Muscle layer of colon (tissue), 2 donors: ENCODE results near the gene MMP15.

Experiments
- H3K27ac ChIP-seq: one replicate; pipeline ENCODE4 v1.7.0; 2013; ENCODE audit warnings: low read depth, mild to moderate bottlenecking, low read length, moderate library complexity
- H3K27me3 ChIP-seq, 2 donors: one replicate each; pipeline ENCODE4 v1.7.0; 2013; ENCODE audit warnings: low read length in 2 of 2, mild to moderate bottlenecking in 2 of 2; ENCODE audit not compliant: insufficient read depth in 2 of 2, control insufficient read depth in 1 of 2
- H3K36me3 ChIP-seq: one replicate; pipeline ENCODE4 v1.7.0; 2013; ENCODE audit warnings: mild to moderate bottlenecking, low read length; ENCODE audit not compliant: insufficient read depth
- H3K4me1 ChIP-seq: one replicate; pipeline ENCODE4 v1.7.0; 2013; ENCODE audit warnings: mild to moderate bottlenecking, low read length; ENCODE audit not compliant: insufficient read depth
- H3K4me3 ChIP-seq, 2 donors: one replicate each; pipeline ENCODE4 v1.7.0; 2013; ENCODE audit warnings: low read length in 2 of 2, low read depth in 1 of 2, mild to moderate bottlenecking in 1 of 2, moderate library complexity in 1 of 2
- H3K9ac ChIP-seq: one replicate; pipeline ENCODE4 v1.7.0; 2013; ENCODE audit warnings: low read length
- H3K9me3 ChIP-seq: one replicate; pipeline ENCODE4 v1.7.0; 2013; ENCODE audit warnings: mild to moderate bottlenecking, low read length
- donor health status: abdominal sarcoma.
- donor health status: Adenocarcinoma of cecum.

The MMP15 gene

GRCh38 chr16:58048494-58049231, 23.1 kb downstream of the MMP15 start:
- no peaks in the 10 kb centered on the region for H3K36me3 ChIP-seq
- H3K9me3 ChIP-seq, result no peaks in the 10 kb centered on the region
- no peaks in the 10 kb centered on the region for H3K27me3 ChIP-seq
- no peak overlapping the region for H3K4me3 ChIP-seq
- H3K4me1 ChIP-seq, result no peaks in the 10 kb centered on the region
- no peak overlapping the region for H3K9ac ChIP-seq
- no peak overlapping the region for H3K27ac ChIP-seq

DNA sequence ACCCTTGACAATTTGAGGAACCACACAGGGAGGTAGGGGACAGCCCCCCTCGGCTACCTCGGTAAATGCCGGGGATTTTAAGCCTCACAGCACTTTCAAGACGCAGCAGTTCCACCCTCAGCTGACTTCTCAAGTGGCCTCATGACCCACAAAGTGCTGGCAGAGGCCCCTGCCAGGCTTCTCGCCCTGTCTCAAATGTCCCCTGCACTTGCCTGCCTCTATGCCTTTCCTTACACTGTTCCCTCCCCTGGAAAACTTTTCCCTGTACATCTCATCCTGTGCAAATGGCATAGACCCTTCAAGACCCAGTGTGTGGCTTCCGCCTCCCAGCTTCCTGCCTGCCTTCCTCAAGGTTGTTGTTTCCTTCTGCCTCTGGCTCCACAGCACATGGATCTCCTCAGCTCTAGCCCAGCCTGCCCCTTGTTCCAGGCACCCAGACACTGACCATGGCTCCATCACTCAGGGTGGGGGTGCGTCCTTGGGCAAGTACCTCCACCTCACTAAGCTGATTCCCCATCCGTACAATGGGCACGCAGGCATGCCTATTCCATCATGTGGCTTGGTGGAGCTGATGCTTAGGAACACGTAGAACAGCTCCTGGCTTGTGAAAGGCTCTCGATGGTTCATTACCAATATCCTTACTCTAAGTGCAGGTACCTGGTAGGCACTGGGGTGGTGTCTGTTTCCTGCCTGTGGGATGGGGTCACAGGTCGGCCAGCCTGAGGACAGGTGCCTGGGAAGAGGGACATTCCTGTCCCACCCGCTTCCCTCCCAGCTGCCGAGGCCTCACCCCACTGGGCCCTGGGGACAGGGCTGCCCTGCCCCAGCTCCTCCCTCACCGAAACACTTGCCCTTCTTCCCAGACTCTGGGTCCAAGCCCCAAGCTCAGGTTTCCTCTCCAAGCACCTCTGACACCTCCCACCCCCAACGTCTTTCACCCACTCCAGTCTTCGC, 24.0 kb downstream of the MMP15 start:
- H3K4me1 ChIP-seq, result no peaks in the 10 kb centered on the region
- no peaks in the 10 kb centered on the region for H3K9me3 ChIP-seq
- H3K9ac ChIP-seq, result no peak overlapping the region
- H3K27me3 ChIP-seq, result no peaks in the 10 kb centered on the region
- H3K36me3 ChIP-seq, result no peaks in the 10 kb centered on the region
- H3K27ac ChIP-seq, result no peak overlapping the region
- H3K4me3 ChIP-seq, result no peak overlapping the region

GRCh38 chr16:58051296-58051695, 25.7 kb downstream of the MMP15 start:
- H3K9me3 ChIP-seq, result no peaks in the 10 kb centered on the region
- H3K4me3 ChIP-seq, result no peak overlapping the region
- H3K27me3 ChIP-seq, result no peaks in the 10 kb centered on the region
- no peak overlapping the region for H3K27ac ChIP-seq
- H3K4me1 ChIP-seq, result no peaks in the 10 kb centered on the region
- H3K36me3 ChIP-seq, result no peaks in the 10 kb centered on the region
- H3K9ac ChIP-seq, result no peak overlapping the region

DNA sequence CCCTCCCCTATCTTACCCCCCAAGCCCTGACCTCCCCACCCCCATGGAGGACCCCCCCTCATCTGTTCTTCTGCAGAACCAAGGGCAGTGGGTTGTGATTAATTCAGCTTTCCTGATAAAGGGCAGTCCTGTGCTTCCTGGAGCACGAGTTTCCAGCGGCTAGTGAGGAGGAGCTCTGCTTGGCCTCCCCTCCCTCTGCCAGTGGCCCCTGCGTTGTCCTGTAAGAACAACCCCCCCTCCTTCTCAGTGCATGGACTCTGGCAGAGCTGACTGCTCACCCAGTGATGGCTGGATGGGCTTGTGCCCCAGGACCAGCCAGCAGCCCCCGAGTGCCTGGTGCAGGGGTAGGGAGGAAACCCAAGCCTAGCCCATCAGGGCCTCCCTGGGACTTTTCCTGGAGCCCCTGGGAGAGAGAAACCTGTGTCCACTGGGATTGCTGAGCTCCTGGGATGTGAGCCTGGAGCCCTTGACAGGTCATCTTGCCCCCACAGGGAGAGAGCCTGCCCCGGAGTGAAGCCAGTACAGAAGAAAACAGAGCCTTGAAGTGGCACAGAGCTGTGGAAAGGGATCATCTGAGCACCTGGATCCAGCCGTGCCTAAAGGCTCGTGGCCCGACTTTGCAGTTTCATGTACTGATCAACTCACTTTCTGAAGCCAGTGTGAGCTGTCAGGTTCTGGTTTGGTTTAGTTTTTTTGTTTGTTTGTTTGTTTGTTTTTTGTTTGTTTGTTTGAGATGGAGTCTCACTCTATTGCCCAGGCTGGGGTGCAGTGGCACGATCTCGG, 26.5 kb downstream of the MMP15 start:
- no peaks in the 10 kb centered on the region for H3K36me3 ChIP-seq

GRCh38 chr16:58053682-58054005, 28.1 kb downstream of the MMP15 start:
- no peaks in the 10 kb centered on the region for H3K4me1 ChIP-seq
- H3K36me3 ChIP-seq, result no peaks in the 10 kb centered on the region
- no peak overlapping the region for H3K27ac ChIP-seq
- H3K9ac ChIP-seq, result no peak overlapping the region
- H3K9me3 ChIP-seq, result no peaks in the 10 kb centered on the region
- H3K27me3 ChIP-seq, result no peaks in the 10 kb centered on the region
- no peak overlapping the region for H3K4me3 ChIP-seq

More for the DNA sequence above, 26.5 kb downstream of the MMP15 start:
- Histone ChIP-seq H3K9me3 (no peaks in the 10 kb centered on the region), H3K4me1 (no peaks in the 10 kb centered on the region), H3K9ac (no peak overlapping the region), H3K27me3 (no peaks in the 10 kb centered on the region), H3K4me3 (no peak overlapping the region), H3K27ac (no peak overlapping the region)

DNA sequence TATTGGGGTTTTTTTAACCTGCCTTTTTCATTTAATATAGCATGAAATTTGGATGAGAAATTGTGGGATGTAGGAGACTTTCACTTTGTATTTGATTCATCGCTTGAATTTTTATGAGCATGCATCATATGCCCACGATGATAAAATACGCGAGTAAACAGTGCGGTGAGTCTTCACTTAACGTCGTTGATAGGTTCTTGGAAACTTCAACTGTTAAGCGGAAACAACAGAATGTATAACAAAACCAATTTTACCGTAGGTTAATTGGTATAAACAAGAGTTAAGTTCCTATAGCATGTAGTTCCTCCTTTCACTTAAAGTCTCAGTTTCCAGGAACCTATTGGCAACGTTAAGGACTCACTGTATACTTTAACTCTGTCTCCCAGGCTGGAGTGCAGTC, 28.7 kb downstream of the MMP15 start:
- no peaks in the 10 kb centered on the region for H3K4me1 ChIP-seq
- no peak overlapping the region for H3K9ac ChIP-seq

DNA sequence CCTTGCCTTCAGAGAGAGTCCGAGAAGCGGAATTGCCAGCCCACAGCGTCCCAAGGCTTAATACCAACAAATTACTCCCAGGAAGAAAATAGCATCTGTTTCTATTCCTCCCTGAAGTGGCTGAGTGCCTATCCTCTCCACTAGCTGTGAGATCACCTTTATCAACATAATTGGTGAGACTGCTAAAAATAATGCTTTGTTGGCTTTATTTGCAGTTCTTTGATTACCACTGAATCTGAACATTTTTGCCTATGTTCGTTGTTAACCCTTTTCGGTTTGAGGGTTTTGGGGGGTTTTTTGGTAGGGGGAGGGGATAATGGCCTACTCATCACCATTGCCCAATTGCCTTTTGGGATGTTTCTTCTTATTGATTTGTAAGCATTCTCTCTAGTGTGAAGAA, 31.0 kb downstream of the MMP15 start:
- Histone ChIP-seq H3K9ac (no peak overlapping the region), H3K4me1 (no peaks in the 10 kb centered on the region), H3K27me3 (no peaks in the 10 kb centered on the region)

More for the DNA sequence above, 28.7 kb downstream of the MMP15 start:
- no peak overlapping the region for H3K27ac ChIP-seq
- H3K9me3 ChIP-seq, result no peaks in the 10 kb centered on the region
- no peaks in the 10 kb centered on the region for H3K27me3 ChIP-seq
- no peak overlapping the region for H3K4me3 ChIP-seq
- no peaks in the 10 kb centered on the region for H3K36me3 ChIP-seq

DNA sequence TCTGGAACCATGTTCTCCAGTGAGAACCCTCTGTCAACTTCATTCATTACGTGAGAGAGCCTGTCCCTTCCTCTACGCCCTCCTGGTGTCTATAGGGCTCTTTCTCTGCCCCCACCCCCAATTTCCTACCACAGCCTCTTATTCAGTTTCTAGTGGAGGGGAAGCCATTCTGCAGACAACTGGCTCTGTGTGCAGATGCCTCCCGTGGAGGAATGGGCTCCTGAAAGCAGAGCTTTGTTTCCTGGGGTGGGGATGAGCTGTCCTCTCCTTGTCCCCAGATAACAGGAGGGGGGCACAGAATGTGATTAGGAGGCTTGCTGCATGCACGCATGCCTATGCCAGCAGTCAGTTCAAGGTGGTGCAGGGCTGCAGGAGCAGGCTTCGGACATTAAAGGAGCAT, 31.6 kb downstream of the MMP15 start:
- H3K4me1 ChIP-seq, result no peaks in the 10 kb centered on the region
- H3K4me3 ChIP-seq, result no peak overlapping the region
- no peak overlapping the region for H3K27ac ChIP-seq
- H3K36me3 ChIP-seq, result no peaks in the 10 kb centered on the region
- H3K9me3 ChIP-seq, result no peaks in the 10 kb centered on the region
- no peaks in the 10 kb centered on the region for H3K27me3 ChIP-seq
- no peak overlapping the region for H3K9ac ChIP-seq

More for the DNA sequence above, 31.0 kb downstream of the MMP15 start:
- H3K9me3 ChIP-seq, result no peaks in the 10 kb centered on the region
- H3K27ac ChIP-seq, result no peak overlapping the region
- H3K4me3 ChIP-seq, result no peak overlapping the region
- H3K36me3 ChIP-seq, result no peaks in the 10 kb centered on the region

DNA sequence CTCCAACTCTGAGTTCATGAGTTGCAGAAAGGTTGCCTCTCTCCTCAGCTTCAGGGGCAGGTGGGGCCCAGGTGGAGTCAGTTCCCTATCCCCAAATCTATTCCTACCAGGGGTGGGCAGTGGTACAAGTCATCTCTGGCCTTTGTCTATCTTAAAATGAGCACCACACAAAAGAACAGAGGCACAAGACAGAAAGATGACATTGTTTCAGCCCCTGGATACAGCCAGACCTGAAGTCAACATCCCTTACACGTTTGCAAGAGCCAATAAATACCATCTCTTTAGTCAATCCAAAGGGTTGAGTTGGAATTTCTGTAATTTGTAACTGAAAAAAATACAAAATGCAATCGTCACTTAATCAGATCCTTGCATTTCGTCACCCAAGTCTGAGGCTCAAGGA, 32.2 kb downstream of the MMP15 start:
- Histone ChIP-seq H3K27ac (no peak overlapping the region), H3K9me3 (no peaks in the 10 kb centered on the region), H3K36me3 (no peaks in the 10 kb centered on the region), H3K27me3 (no peaks in the 10 kb centered on the region), H3K4me1 (no peaks in the 10 kb centered on the region), H3K9ac (no peak overlapping the region), H3K4me3 (no peak overlapping the region)

DNA sequence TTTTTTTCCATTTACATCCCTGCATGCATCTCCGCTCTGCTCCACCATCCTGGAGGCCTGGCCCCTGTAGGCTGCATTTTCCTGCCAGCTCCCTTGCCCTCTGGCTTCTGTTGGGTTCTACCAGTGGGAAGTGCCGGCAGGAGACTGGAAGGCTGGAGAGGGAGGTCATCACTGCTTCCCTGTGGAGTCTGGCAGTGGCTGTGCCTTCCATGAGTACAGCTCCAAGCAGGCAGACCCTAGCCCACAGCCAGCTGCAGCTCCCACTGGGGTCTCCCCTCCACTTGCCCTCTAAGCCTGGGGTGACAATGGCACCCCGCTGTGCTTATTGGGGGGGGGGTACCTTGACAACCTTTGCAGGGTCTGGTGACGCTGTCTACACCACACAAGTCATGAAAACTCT, 37.3 kb downstream of the MMP15 start:
- H3K9ac ChIP-seq, result no peak overlapping the region
- H3K4me1 ChIP-seq, result no peaks in the 10 kb centered on the region
- H3K4me3 ChIP-seq, result no peak overlapping the region
- H3K27ac ChIP-seq, result no peak overlapping the region
- no peaks in the 10 kb centered on the region for H3K27me3 ChIP-seq
- no peaks in the 10 kb centered on the region for H3K9me3 ChIP-seq
- no peaks in the 10 kb centered on the region for H3K36me3 ChIP-seq

DNA sequence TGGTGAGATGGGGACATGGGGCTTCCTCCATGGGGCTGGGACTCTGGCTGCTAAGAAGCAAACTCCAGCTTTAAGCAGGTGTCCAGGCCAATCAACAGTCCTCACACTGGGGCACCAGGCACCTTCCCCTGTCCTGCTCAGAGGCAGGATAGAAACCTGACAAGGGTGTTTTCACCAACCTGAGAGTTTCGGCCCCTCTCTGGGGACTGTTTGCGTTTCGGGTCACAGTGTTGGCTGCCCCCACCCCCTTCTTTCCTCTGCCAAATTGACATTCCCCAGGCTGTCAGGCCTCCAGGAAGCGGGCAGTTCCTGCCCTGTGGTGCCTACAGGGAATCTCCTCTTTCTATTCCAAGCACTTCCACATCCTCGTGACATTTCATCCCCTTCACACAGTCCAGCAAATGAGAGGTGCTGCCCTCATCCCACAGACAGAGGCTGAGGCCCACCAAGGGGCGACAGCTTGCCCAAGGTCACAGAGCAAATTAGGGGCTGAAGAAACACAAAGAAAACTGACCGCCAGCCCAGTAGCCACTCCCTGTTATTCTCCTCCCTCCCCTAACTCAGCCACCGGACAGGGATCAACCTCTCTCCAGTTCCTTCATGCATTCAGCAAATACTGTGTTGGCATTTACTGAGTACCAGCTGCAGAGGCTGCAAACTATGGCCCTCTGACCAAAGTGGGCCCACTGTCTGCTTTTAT, 38.0 kb downstream of the MMP15 start:
- Histone ChIP-seq H3K27ac (no peak overlapping the region), H3K36me3 (no peaks in the 10 kb centered on the region), H3K4me3 (no peak overlapping the region)

More for the DNA sequence above, 38.0 kb downstream of the MMP15 start:
- Histone ChIP-seq H3K27me3 (no peaks in the 10 kb centered on the region), H3K9me3 (no peaks in the 10 kb centered on the region), H3K4me1 (no peaks in the 10 kb centered on the region), H3K9ac (no peak overlapping the region)
